Liver (tissue), 9 donors: Measurements from ENCODE around the gene KCNQ1. TPM values are rescaled to one million over a fixed set of nuclear protein-coding genes. Genes with fewer than 3 reads are reported as not detected.

ENCODE experiments used
- DNase-seq: peaks from one replicate; pipeline ENCODE4 v3.0.0-alpha.2; 2017; ENCODE audit warnings: low spot score
- H3K27ac ChIP-seq, 2 donors: one replicate each; pipeline ENCODE4 v1.7.0; 2013; ENCODE audit warnings: inconsistent platforms in 2 of 2, low read length in 2 of 2, control low read depth in 1 of 2, low read depth in 1 of 2, mild to moderate bottlenecking in 1 of 2
- H3K27me3 ChIP-seq, 4 donors: one replicate each; pipeline versions ENCODE4 v1.6.1 to v1.7.0; 2013; ENCODE audit warnings: low read length in 3 of 4, inconsistent platforms in 1 of 4, mild to moderate bottlenecking in 1 of 4, moderate library complexity in 1 of 4; ENCODE audit not compliant: control insufficient read depth in 4 of 4, insufficient read depth in 4 of 4
- H3K36me3 ChIP-seq, 4 donors: one replicate each; pipeline versions ENCODE4 v1.6.1 to v1.7.0; 2013; ENCODE audit warnings: low read length in 3 of 4, mild to moderate bottlenecking in 3 of 4, low read depth in 1 of 4, moderate library complexity in 1 of 4; ENCODE audit not compliant: control insufficient read depth in 4 of 4, insufficient read depth in 3 of 4
- H3K4me1 ChIP-seq, 4 donors: one replicate each; pipeline versions ENCODE4 v1.6.1 to v1.7.0; 2013; ENCODE audit warnings: low read length in 3 of 4, mild to moderate bottlenecking in 3 of 4, moderate library complexity in 1 of 4; ENCODE audit not compliant: control insufficient read depth in 4 of 4, insufficient read depth in 4 of 4
- H3K4me3 ChIP-seq, 3 donors: one replicate each; pipeline versions ENCODE4 v1.6.1 to v1.7.0; 2013; ENCODE audit warnings: low read length in 3 of 3, control low read depth in 1 of 3, low read depth in 1 of 3, mild to moderate bottlenecking in 1 of 3
- H3K9ac ChIP-seq, 2 donors: one replicate each; pipeline ENCODE4 v1.7.0; 2013; ENCODE audit warnings: low read length in 2 of 2, mild to moderate bottlenecking in 2 of 2, moderate library complexity in 2 of 2, control low read depth in 1 of 2, low read depth in 1 of 2
- H3K9me3 ChIP-seq, 4 donors: one replicate each; pipeline versions ENCODE4 v1.6.1 to v1.7.0; 2013; ENCODE audit warnings: low read length in 3 of 4; ENCODE audit not compliant: control insufficient read depth in 4 of 4
- ATF3 ChIP-seq: IDR thresholded peaks from 2 replicates; pipeline ENCODE4 v1.6.1; 2016; ENCODE audit warnings: antibody characterized with exemption
- CTCF ChIP-seq: fragments of 150-350 bp; IDR thresholded peaks from 2 replicates; pipeline ENCODE4 v1.5.1; 2017; ENCODE audit warnings: improper control_type of control experiment, low read depth, low read length; ENCODE audit not compliant: missing input control
- HNF4G ChIP-seq: IDR thresholded peaks from 2 replicates; pipeline ENCODE4 v1.6.1; 2016; ENCODE audit warnings: antibody characterized with exemption
- JUND ChIP-seq, 2 donors: IDR thresholded peaks; 2 replicates each; pipeline ENCODE4 v1.6.1; 2016; ENCODE audit warnings: antibody characterized with exemption in 2 of 2
- MAX ChIP-seq: IDR thresholded peaks from 2 replicates; pipeline ENCODE4 v1.6.1; 2016; ENCODE audit warnings: antibody characterized with exemption
- NR2F2 ChIP-seq: IDR thresholded peaks from 2 replicates; pipeline ENCODE4 v1.6.1; 2016; ENCODE audit warnings: antibody characterized with exemption
- REST ChIP-seq: IDR thresholded peaks from 2 replicates; pipeline ENCODE4 v1.6.1; 2016; ENCODE audit warnings: antibody characterized with exemption, mild to moderate bottlenecking
- SP1 ChIP-seq: IDR thresholded peaks from 2 replicates; pipeline ENCODE4 v1.6.1; 2018; ENCODE audit warnings: antibody characterized with exemption, mild to moderate bottlenecking
- YY1 ChIP-seq: IDR thresholded peaks from 2 replicates; pipeline ENCODE4 v1.6.1; 2016; ENCODE audit warnings: antibody characterized with exemption, mild to moderate bottlenecking
- WGBS: extraction: QIAGEN DNeasy Blood & Tissue Kit; methylation state at CpG from one replicate; pipeline ENCODE4 v1.1.7; 2013; 5-methylcytosine and 5-hydroxymethylcytosine counted together
- polyA plus RNA-seq, 2 donors: library from polyadenylated mRNA; stranded (reverse) in 1 of 2; unstranded in 1 of 2; fragments of 200-250 nt in 1 of 2; fragments of >200 nt in 1 of 2; fragmentation: Nextera tagmentation in 1 of 2; extraction: Ambion mirVana in 1 of 2; gene quantifications; one replicate each; pipeline versions ENCODE4 v1.2.1 to v1.2.3, GENCODE V29; 2013 to 2015
- total RNA-seq, 2 donors: library from RNA; depleted of rRNA; stranded (reverse); fragments of >200 nt; gene quantifications; one replicate each; pipeline ENCODE4 v1.2.3, GENCODE V29; 2014
- donor health status: healthy.
- donor health status: healthy.
- donor health status: healthy.
- donor health status: healthy.
- donor health status: healthy.

KCNQ1 gene
- total and polyA plus RNA-seq, 4 donors: 0.31 to 2.2 (median 1.5) TPM

- Histone ChIP-seq H3K27me3 (no peaks in the 10 kb centered on the region), H3K9me3 (peaks cover 0 to 6% (median 6%) of the 10 kb centered on the region in 4 donors), H3K9ac (no peak overlapping the region), H3K36me3 (no peaks in the 10 kb centered on the region), H3K27ac (no peak overlapping the region), H3K4me1 (no peaks in the 10 kb centered on the region), H3K4me3 (no peak overlapping the region)
- no peak for DNase-seq
- TF ChIP-seq JUND (IDR thresholded peaks at IDR 0.05): no peak
- TF ChIP-seq REST: no peak
- no peak for TF ChIP-seq ATF3
- TF ChIP-seq CTCF: no peak
- no peak for TF ChIP-seq HNF4G
- peak; percentile 27 for TF ChIP-seq NR2F2
- no peak for TF ChIP-seq YY1
- no peak for TF ChIP-seq SP1
- WGBS: 77% methylated on average over 18 of the region's 18 CpGs
Observed at GRCh38 chr11:2810411-2811205, 365.8 kb downstream of the KCNQ1 start.

- H3K27me3 ChIP-seq: no peaks in the 10 kb centered on the region
- H3K9ac ChIP-seq: no peak overlapping the region
- no peak overlapping the region for H3K4me3 ChIP-seq
- H3K27ac ChIP-seq: no peak overlapping the region
- DNase-seq: no peak
- TF ChIP-seq NR2F2 (peak; percentile 74), MAX (no peak)
- H3K36me3 ChIP-seq: no peaks in the 10 kb centered on the region
- WGBS: 66% methylated on average over 34 of the region's 34 CpGs
- peaks cover 3 to 6% (median 6%) of the 10 kb centered on the region in 4 donors for H3K9me3 ChIP-seq
- no peaks in the 10 kb centered on the region for H3K4me1 ChIP-seq
Observed at GRCh38 chr11:2811206-2812091, 366.6 kb downstream of the KCNQ1 start.
